Daoy (cell line): ENCODE data around the gene NODAL. TPM values are rescaled to one million over a fixed set of nuclear protein-coding genes. Genes with fewer than 3 reads are reported as not detected.

Experiments
- DNase-seq: peaks from one replicate; pipeline ENCODE4 v3.0.0-alpha.2; 2015; ENCODE audit warnings: low read depth
- total RNA-seq: library from RNA; depleted of rRNA; stranded (reverse); fragments of >200 nt; shearing (Covaris generic); gene quantifications from 2 replicates; pipeline ENCODE4 v1.2.3, GENCODE V29; 2014

Gene NODAL
- total RNA-seq, 1 experiment from 2014 or later = not detected

DNA sequence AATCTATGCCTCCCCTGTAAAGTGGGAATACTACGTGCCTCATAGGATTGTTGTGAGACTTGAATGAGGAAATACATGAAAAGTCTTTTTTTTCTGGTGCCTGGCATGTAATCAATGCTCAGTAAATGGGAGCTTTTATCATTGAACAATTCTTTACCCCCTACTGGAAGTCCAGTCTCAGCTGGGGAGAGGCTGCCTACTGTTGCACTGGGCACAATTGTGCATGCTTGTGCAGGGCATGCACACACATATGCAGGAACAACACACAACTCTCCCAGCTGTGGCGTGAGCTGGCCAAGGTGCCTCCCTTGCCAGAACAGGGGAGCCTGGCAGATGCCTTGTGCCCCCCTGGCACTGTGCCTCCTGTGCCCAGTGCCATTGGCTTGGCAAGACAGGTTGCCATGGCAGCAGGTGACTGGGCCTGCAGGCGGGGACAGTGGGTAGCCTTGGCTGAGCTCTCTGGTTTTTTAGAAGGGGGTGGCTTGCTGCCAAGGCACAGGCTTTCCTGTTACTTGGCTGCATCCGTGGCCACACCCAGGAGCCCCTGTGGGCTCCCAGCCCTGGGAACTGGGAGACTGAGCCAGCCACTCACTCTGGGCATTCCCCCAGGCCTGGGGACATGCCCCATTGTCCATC is 21.0 kb upstream of the NODAL start:
- peak; percentile 63 for DNase-seq

- peak; percentile 58 for DNase-seq
Measured at GRCh38 chr10:70461397-70462348, 20.2 kb upstream of the NODAL start.

- no peak for DNase-seq
Measured at GRCh38 chr10:70459774-70460490, 18.5 kb upstream of the NODAL start.

- DNase-seq = no peak
Measured at GRCh38 chr10:70459061-70459773, 17.7 kb upstream of the NODAL start.

DNA sequence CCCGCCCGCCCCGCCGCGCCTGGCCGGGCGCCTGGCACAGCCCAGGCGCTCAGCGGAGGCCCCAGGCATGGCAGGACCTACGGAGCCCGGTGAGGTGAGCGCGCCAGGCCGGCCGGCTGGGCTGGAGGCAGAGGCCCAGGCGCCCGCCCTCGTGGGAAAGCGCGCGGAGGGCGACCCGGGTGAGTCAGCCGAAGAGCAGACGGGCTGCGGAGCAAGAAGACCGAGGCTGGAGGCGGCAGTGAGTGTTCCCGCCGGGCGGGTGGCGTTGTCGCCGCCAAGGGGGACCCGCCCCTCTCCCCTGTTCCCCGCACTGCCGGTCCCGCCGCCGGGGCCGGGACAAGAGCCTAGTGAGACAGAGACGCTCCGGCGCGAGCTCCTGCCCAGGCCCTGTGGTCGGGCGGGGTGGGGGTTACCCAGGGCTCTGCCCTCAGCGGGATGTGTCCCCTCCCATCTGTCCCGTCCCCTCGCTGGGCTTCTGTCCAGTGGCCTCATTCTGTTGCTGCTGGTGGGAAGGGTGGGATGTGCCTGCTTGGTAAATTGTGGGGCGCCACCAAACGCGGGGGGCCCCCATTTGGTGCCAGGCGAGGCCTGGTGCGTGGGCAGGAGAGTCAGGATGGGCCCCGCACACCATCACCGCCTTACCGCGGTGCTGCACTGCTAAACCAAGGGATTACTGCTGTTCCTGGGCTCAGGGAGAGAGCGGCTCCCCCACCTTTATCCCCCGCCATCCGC is 17.0 kb upstream of the NODAL start:
- DNase-seq = peak; percentile 83

- DNase-seq = no peak
Measured at GRCh38 chr10:70457759-70458305, 16.4 kb upstream of the NODAL start.

GRCh38 chr10:70456164-70456563 is 14.7 kb upstream of the NODAL start:
- no peak for DNase-seq

DNA sequence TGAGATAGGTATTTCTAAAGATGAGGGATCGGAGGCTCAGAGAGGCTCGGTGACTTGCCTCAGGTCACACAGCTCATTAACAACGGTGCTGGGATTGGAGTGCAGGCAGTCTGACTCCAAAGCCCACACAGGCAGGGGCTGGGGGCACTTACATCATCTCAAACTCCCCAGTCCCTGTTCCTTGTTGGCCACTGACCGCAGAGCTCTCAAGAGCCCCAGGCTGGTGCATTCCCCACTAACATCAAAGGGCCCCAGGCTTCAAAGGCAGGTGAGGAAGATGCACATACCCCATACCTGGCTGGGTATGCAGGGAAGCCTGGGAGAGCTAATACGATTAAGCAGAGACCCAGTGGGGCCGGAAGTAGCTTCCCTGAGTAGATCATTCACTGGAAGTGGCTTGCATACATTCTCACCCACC is 13.7 kb upstream of the NODAL start:
- DNase-seq = no peak

DNA sequence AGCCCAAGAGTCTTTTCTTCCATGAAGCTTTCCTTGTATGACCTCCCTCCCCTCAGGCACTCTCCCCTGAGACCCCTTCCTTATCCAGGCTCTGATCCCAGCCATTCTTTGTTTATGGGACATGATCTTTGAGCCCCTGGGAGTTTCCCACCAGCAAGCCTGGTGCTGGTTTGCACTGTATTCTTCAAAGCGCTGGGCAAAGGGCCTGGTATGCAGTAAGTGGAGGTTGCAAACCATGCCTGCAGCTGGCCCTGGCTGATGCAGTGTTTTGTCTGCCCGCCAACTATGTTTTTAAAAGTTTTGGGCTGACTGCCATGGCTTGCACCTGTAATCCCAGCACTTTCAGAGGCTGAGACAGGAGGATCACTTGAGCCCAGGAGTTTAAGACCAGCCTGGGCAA is 6.8 kb upstream of the NODAL start:
- no peak for DNase-seq

- no peak for DNase-seq
Measured at GRCh38 chr10:70445718-70446657, 4.5 kb upstream of the NODAL start.

DNA sequence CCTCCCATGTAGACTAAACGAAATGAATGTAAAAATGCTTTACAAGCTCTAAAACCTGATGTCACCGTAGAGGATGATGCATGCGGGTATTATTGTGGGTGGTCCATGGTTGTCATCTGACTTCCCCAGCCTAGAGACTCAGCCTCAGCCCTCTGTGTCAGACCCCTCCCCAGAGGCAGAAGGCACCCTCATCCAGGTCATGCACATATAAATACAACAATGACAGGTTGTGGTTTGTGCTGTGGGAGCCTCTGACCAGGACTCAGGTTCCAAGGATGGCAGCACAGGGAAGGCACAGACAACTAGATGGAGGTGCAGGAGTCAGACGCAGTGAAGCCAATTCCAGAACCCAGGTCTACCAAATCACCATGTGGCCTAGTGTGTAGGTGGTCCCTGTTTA is 3.3 kb upstream of the NODAL start:
- DNase-seq = no peak

GRCh38 chr10:70442332-70442988 is 979 bp upstream of the NODAL start:
- no peak for DNase-seq

DNA sequence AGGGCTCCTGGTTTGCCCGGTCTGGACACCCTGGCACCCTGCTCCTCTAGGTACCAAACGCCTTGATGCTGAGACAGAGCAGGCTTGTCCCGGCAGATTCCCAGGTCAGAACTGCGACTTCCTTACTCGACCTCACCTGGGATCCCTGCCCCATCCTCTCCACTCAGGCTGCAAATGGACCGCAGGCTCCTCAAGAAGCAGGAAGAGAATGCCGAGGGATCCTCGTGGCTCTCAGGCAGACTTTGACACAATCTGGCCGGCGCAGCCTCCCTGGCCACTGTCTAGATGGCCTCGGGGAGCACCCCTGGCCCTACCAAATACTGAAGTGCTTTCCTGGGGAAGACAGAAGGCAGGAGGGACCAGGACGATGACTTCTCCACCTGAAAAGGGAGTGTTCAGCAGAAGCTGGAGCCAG is 421 bp upstream of the NODAL start:
- no peak for DNase-seq

DNA sequence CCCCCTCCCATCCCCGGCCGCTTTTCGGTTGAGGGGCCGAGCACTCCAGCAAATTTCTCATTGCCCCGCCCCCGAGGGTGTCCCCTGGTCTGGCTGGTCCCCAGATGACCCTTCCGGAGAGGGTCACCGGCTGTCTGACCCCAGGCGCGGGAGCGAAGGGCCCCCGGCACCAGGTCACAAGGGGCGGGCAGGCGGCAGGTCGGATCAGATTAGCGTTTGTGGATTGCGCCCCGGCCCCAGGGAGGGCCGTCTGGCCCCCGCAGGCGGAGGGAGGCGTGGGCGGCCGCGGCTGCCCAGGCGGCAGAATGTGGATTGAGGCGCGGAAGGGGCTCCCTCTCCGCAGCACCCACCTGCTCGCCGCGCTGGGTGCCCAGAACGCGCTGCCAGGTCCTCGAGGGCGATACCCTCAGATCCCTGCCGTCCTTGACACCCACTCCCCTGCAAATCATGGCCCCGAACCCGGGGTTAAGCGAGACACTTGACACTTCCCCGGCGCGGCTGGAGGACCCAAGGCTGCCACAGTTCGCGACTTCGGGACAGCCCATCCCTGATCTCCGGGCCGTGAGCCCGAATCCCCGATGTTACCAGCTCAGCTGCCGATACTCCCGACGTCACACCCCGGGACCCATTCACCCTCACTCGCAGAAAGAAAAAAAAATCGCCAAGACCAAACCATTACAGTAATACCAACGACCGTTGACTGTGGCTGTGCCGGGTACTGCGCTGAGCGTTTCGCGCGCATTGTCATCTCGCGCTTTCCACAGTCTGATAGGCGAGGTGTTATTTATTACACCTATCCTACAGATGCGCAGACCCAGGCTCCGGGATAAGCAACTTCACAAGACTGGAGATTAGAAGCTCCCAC is 953 bp downstream of the NODAL start:
- no peak for DNase-seq

- DNase-seq = no peak
Measured at GRCh38 chr10:70437721-70438120, 3.8 kb downstream of the NODAL start.

- DNase-seq = no peak
Measured at GRCh38 chr10:70435241-70436085, 6.0 kb downstream of the NODAL start.
